ENCODE measurements around the gene PRKAR1B. TPM values are rescaled to one million over a fixed set of nuclear protein-coding genes. Genes with fewer than 3 reads are reported as not detected.
"Not testable (repeated sequence)": the region's sequence is repeated elsewhere in the genome, so short reads cannot be mapped to it uniquely, and the experiment has no call there.

PRKAR1B gene
- total and polyA plus RNA-seq, 4 experiments from 2014 or later: 6.5 to 16.6 (median 13.7) TPM

DNA sequence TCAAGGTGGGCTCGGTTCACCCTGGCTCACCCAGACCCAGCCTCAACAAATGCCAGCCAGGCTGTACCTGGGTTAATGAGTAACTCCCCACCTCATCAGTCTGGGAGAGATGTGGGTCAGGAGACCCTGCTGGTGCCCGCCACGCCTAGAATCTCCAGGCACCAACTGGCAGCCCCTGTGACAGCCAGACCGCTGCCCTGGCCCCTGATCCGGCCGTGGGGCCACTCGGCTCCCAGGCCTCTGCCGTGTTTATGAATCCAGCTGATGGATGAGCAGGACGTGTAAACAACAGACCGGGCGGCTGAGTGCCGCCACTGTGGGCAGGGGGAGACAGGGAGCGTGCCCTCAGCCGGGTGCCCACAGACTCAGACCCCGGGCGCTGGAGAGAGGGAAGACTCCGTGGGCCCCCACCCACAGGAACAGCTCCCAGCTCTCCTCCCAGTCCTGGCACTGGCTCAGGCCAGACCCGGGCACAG lies 173.4 kb downstream of the PRKAR1B start:
- no peaks in the 10 kb centered on the region for H3K27me3 Mint-ChIP-seq
- no peak for DNase-seq
- H3K4me1 ChIP-seq (ENCODE audit: insufficient read depth, low read length): no peaks in the 10 kb centered on the region
- H3K36me3 ChIP-seq (ENCODE audit: insufficient read depth, low read length): no peaks in the 10 kb centered on the region
- no peak overlapping the region for H3K27ac Mint-ChIP-seq
- no peaks in the 10 kb centered on the region for H3K27me3 ChIP-seq (ENCODE audit: insufficient read depth, low read length)
- ChIA-PET POLR2A (ENCODE audit: partially characterized antibody) (no interaction called here), CTCF (ENCODE audit: partially characterized antibody) (no interaction called here)
- no peak overlapping the region for H3K27ac ChIP-seq (ENCODE audit: low read depth, low read length)
- H3K9me3 ChIP-seq (ENCODE audit: control insufficient read depth in 1 of 2, low read length in 2 of 2): no peaks in the 10 kb centered on the region
- H3K4me3 ChIP-seq (ENCODE audit: low read length in 2 of 2): no peak overlapping the region
- intact Hi-C loops (cut with micrococcal nuclease): no loop called here
- no peaks in the 10 kb centered on the region for H3K9me3 Mint-ChIP-seq
- H3K4me3 Mint-ChIP-seq: no peak overlapping the region
- peaks cover 0 to 3% of the 10 kb centered on the region in 2 donors for H3K36me3 Mint-ChIP-seq
- no peaks in the 10 kb centered on the region for H3K4me1 Mint-ChIP-seq

DNA sequence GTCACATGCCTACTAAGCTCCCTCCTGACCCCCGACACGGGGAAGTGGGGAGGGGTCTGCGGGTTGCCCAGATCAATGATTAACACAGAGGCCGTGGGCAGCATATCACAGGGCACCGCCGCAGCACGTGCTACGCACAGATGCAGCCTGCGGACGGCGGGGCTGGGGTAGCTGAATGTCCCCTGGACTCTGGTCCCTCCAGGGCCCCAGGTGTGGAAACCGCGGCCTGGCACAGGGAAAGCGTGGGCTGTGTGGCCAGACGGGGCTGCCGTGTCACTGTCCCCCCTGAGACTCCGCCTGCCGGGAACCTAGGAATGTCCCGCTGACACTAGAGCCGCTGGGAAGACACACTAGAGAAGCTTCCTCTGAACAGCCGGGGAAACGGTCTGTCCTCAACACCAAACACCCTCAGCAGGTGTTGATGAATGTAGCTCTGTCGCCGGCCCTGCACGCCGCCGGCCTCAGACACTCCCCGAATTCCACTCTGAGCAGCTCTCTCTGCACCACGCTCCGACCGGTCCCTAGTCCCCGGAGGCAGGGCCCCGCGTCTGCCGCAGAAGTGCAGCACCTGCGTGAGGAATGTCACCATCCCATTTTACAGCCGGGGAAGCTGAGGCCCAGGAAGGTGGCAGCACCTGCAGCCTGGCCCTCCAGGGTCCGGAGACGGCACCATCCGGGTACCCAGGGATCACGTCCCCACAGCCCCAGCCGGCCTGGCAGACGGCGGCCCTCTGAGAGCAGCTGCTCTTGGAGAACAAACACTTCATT lies 174.0 kb downstream of the PRKAR1B start:
- H3K27me3 Mint-ChIP-seq: no peaks in the 10 kb centered on the region
- no peaks in the 10 kb centered on the region for H3K27me3 ChIP-seq (ENCODE audit: insufficient read depth, low read length)
- CTCF ChIA-PET (ENCODE audit: partially characterized antibody): interaction anchor here (0.6 kb wide), 1 partner anchor 89 kb away, joined by 3 read pairs; no protein-coding TSS in a partner anchor
- H3K4me3 ChIP-seq (ENCODE audit: low read length in 2 of 2): no peak overlapping the region
- no peak overlapping the region for H3K27ac ChIP-seq (ENCODE audit: low read depth, low read length)
- H3K27ac Mint-ChIP-seq: no peak overlapping the region
- H3K9me3 Mint-ChIP-seq: no peaks in the 10 kb centered on the region
- H3K36me3 ChIP-seq (ENCODE audit: insufficient read depth, low read length): no peaks in the 10 kb centered on the region
- DNase-seq: no peak
- no peaks in the 10 kb centered on the region for H3K9me3 ChIP-seq (ENCODE audit: control insufficient read depth in 1 of 2, low read length in 2 of 2)
- no peaks in the 10 kb centered on the region for H3K4me1 ChIP-seq (ENCODE audit: insufficient read depth, low read length)
- H3K36me3 Mint-ChIP-seq: peaks cover 0 to 4% of the 10 kb centered on the region in 2 donors
- no peaks in the 10 kb centered on the region for H3K4me1 Mint-ChIP-seq
- H3K4me3 Mint-ChIP-seq: no peak overlapping the region
- POLR2A ChIA-PET (ENCODE audit: partially characterized antibody): no interaction called here
- intact Hi-C loops (cut with micrococcal nuclease): no loop called here

DNA sequence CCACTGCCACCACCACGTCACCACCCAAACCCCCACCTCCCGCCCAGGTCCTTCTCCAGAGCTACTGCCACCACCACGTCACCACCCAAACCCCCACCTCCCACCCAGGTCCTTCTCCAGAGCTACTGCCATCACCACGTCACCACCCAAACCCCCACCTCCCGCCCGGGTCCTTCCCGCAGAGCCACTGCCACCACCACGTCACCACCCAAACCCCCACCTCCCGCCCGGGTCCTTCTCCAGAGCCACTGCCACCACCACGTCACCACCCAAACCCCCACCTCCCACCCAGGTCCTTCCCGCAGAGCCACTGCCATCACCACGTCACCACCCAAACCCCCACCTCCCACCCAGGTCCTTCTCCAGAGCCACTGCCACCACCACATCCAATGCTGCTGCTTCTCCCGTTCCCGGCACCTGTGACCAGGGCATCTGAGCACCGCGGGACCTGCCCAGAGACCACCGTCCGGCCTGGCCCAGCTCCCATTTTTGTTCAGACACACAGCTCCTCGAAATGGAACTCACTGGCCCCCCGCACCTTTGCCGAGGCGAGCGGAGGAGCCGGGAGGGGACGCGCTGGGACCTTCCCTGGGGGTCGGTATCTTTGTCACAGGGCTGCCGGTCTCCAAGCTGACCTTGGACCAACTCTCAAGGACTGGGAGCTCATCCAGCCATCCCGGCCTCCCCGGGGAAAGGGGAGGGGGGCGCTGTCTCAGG lies 174.8 kb downstream of the PRKAR1B start:
- H3K9me3 Mint-ChIP-seq; H3K27me3 Mint-ChIP-seq; H3K4me3 ChIP-seq (ENCODE audit: low read length in 2 of 2); H3K9me3 ChIP-seq (ENCODE audit: control insufficient read depth in 1 of 2, low read length in 2 of 2); H3K36me3 ChIP-seq (ENCODE audit: insufficient read depth, low read length); DNase-seq; H3K4me1 ChIP-seq (ENCODE audit: insufficient read depth, low read length); H3K27ac ChIP-seq (ENCODE audit: low read depth, low read length); intact Hi-C loops (cut with micrococcal nuclease); POLR2A ChIA-PET (ENCODE audit: partially characterized antibody); H3K4me3 Mint-ChIP-seq; H3K36me3 Mint-ChIP-seq; H3K4me1 Mint-ChIP-seq; H3K27me3 ChIP-seq (ENCODE audit: insufficient read depth, low read length): not testable (repeated sequence)
- peak overlapping the region in 1 of 7 donors; percentile 30 for H3K27ac Mint-ChIP-seq
- CTCF ChIA-PET (ENCODE audit: partially characterized antibody): interaction anchor here (0.6 kb wide), 1 partner anchor 90 kb away, joined by 3 read pairs; no protein-coding TSS in a partner anchor

DNA sequence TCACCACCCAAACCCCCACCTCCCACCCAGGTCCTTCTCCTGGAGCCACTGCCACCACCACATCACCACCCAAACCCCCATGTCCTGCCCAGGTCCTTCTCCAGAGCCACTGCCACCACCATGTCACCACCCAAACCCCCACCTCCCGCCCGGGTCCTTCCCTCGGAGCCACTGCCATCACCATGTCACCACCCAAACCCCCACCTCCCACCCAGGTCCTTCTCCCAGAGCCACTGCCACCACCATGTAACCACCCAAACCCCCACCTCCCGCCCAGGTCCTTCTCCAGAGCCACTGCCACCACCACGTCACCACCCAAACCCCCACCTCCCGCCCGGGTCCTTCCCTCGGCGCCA lies 175.5 kb downstream of the PRKAR1B start:
- H3K27ac Mint-ChIP-seq; H3K27me3 ChIP-seq (ENCODE audit: insufficient read depth, low read length); H3K4me1 Mint-ChIP-seq; H3K36me3 ChIP-seq (ENCODE audit: insufficient read depth, low read length); H3K27me3 Mint-ChIP-seq; H3K4me3 Mint-ChIP-seq; H3K27ac ChIP-seq (ENCODE audit: low read depth, low read length); DNase-seq; H3K4me1 ChIP-seq (ENCODE audit: insufficient read depth, low read length); H3K9me3 ChIP-seq (ENCODE audit: control insufficient read depth in 1 of 2, low read length in 2 of 2); POLR2A ChIA-PET (ENCODE audit: partially characterized antibody); CTCF ChIA-PET (ENCODE audit: partially characterized antibody); H3K4me3 ChIP-seq (ENCODE audit: low read length in 2 of 2); H3K9me3 Mint-ChIP-seq; intact Hi-C loops (cut with micrococcal nuclease); H3K36me3 Mint-ChIP-seq: not testable (repeated sequence)

DNA sequence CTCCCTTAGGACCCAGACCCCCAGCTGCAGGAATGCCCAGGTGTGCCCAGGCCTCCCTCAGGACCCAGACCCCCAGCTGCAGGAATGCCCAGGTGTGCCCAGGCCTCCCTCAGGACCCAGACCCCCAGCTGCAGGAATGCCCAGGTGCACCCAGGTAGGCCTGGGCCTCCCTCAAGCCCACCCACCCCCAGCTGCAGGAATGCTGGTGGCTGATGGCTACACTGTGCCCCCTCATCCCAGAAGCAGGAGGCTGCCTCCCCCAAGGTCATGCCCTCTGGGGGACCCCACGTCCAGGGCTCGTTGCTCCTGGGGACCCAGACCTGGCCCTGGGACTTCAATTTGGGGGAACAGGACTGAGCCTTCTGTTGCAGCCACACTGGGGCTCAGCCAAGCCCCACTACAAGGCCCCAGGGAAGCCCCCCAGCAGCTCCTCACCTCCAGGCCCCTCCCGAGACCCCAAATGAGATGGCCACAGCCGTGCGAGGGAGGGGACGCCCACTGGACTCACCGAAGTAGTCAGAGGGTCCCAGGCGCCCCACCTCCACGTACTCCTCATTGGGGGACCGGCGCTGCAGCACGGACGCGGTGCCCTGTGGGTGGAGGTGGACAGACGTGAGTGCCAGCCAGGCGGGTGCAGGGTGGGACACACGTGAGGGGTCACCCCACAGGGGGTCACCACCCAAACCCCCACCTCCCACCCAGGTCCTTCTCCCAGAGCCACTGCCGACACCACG lies 176.0 kb downstream of the PRKAR1B start:
- ChIA-PET POLR2A (ENCODE audit: partially characterized antibody) (no interaction called here), CTCF (ENCODE audit: partially characterized antibody) (no interaction called here)
- DNase-seq: no peak
- Histone ChIP-seq H3K27ac (ENCODE audit: low read depth, low read length) (no peak overlapping the region), H3K9me3 (ENCODE audit: control insufficient read depth in 1 of 2, low read length in 2 of 2) (no peaks in the 10 kb centered on the region), H3K4me3 (ENCODE audit: low read length in 2 of 2) (no peak overlapping the region), H3K4me1 (ENCODE audit: insufficient read depth, low read length) (no peaks in the 10 kb centered on the region), H3K27me3 (ENCODE audit: insufficient read depth, low read length) (no peaks in the 10 kb centered on the region), H3K36me3 (ENCODE audit: insufficient read depth, low read length) (no peaks in the 10 kb centered on the region)
- H3K27me3 Mint-ChIP-seq: no peaks in the 10 kb centered on the region
- no peaks in the 10 kb centered on the region for H3K9me3 Mint-ChIP-seq
- H3K36me3 Mint-ChIP-seq: peaks cover 0 to 4% of the 10 kb centered on the region in 2 donors
- no peak overlapping the region for H3K4me3 Mint-ChIP-seq
- intact Hi-C loops (cut with micrococcal nuclease): no loop called here
- H3K27ac Mint-ChIP-seq: no peak overlapping the region
- no peaks in the 10 kb centered on the region for H3K4me1 Mint-ChIP-seq

DNA sequence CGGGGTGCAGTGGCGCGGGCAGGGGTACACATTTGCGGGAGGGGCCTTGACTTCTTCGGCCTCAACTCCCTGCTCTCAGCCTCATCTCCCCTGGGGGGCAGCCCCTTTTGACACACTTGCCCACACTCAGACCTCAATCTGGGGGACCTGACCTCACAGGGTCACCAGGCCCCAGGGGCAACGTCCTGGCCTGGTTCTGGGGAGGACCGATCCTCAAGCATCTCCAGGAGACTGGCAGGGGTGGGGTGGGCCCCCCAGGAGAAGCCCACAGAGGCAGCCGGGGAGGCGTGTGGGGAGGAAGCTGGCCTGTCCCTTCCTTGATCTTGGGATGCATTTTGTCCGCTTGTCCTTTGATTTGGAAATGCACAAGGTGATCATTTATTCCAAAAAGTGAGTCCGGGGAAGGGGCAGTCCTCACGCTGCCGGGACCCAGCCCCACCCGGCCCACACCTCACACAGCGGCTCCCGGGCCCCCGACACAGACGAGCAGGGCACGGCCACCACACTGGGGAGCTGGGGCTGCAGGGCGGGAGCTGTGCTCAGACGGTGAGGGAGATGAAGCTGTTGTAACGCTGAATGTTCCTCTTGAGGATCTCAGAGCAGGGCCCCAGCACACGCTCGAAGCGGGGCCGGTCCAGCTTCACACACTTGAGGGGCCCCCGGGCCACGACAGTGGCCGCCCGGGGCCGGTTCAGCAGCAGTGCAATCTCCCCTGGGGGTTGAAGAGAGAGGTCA lies 177.0 kb downstream of the PRKAR1B start:
- Histone ChIP-seq H3K9me3 (ENCODE audit: control insufficient read depth in 1 of 2, low read length in 2 of 2) (no peaks in the 10 kb centered on the region), H3K27me3 (ENCODE audit: insufficient read depth, low read length) (no peaks in the 10 kb centered on the region), H3K4me3 (ENCODE audit: low read length in 2 of 2) (no peak overlapping the region), H3K27ac (ENCODE audit: low read depth, low read length) (no peak overlapping the region), H3K4me1 (ENCODE audit: insufficient read depth, low read length) (no peaks in the 10 kb centered on the region), H3K36me3 (ENCODE audit: insufficient read depth, low read length) (no peaks in the 10 kb centered on the region)
- POLR2A ChIA-PET (ENCODE audit: partially characterized antibody): no interaction called here
- H3K27me3 Mint-ChIP-seq: no peaks in the 10 kb centered on the region
- H3K4me1 Mint-ChIP-seq: no peaks in the 10 kb centered on the region
- no peak overlapping the region for H3K4me3 Mint-ChIP-seq
- intact Hi-C loops (cut with micrococcal nuclease): no loop called here
- peaks cover 0 to 5% (median 0%) of the 10 kb centered on the region in 8 donors for H3K9me3 Mint-ChIP-seq
- H3K27ac Mint-ChIP-seq: no peak overlapping the region
- H3K36me3 Mint-ChIP-seq: peaks cover 0 to 4% of the 10 kb centered on the region in 2 donors
- DNase-seq: no peak
- CTCF ChIA-PET (ENCODE audit: partially characterized antibody): no interaction called here

Data from CD4-positive, alpha-beta memory T cell (primary cell).